GM21723 (cell line): ENCODE data around the gene MAN2B2.

Experiments used
- ATAC-seq: cut with Tn5 transposase; IDR thresholded peaks from one replicate; pipeline ENCODE4 v1.9.1; 2021; ENCODE audit warnings: mild to moderate bottlenecking, moderate library complexity; ENCODE audit not compliant: unreplicated experiment

MAN2B2 gene

DNA sequence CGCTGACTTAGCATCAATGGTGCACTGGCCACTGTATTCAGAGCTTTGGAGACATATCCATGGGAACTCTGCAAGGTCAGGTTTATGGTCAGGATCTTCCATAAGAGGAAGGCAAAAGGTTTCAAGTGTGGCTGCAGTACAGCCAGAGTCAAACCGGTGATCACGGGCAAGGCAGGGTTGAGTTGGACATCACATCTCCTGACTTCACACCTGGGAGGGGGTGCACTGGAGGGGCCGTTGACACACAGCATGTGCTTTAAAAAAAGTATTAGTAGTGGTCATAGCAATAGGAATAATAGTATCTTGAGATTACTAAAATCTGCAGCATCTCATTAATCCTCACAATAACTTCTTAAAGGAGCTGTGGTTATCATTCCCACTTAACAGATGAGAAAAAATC lies 28.9 kb upstream of the MAN2B2 start:
- no peak for ATAC-seq

DNA sequence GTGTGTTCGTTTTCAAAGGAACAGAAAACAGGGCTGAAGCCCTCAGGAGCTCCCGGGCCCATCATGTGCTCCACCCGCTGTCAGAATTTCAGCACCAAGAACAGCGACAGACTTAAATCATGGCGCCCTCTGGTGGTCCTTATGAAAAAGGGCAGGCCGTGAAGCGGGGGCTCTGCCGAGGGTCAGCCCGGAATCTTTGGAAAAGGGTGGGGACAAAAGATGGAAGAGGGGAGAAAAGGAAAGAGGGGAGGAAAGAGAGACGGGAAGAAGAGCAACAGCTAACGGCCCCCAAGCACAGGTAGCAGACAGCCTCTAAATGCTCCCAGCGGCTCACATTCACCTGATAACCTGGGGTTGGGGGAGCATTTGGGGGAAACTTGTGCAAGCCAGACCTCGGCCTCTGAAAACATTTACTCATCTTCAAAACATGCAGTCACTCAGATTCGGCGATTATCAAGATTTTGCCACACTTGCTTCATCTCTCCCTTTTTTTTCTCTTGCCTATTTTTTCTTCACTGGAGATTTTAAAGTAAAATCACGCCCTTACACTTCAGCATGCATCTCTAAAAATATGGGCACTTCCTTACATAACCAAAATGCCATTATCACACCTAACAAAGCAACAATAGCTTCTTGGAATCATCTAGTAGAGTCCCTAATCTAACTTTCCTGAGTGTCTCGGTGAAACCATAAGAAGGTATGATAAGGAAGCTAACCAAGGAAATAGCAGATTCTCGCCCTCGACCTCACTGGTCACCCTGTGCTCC lies 28.1 kb upstream of the MAN2B2 start:
- peak; percentile 67 for ATAC-seq

DNA sequence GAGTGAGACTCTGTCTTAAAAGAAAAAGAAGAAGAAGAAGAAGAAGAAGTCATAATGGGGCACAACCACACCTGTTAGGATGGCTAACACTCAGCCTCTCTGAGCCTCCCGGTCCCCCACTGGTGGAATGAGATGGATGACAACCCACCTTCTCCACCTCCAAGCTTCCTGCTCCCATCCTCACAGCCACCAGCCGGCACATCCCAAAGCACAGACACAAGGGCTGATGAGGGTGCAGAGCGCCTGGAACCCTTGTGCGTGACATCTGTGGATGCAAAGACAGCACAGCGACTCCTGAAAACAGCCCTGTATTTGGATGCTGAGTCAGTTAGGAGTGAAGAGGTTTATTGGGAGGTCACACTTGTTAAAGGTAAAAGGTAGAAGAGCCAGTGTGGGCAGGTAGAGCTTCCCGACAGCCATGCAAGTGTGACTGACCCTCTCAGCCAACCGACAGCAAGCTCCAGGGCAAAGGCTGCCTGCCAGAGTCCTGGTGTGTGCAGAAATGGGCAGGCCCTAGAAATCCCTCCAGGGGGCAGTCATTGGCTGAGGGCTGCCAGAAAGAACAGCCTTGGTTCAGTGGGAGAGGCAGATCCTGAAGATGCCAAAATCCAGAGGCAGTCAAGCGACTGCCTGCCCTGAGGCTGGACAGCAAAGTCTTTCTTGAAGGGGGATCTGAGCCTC lies 26.6 kb upstream of the MAN2B2 start:
- no peak for ATAC-seq

DNA sequence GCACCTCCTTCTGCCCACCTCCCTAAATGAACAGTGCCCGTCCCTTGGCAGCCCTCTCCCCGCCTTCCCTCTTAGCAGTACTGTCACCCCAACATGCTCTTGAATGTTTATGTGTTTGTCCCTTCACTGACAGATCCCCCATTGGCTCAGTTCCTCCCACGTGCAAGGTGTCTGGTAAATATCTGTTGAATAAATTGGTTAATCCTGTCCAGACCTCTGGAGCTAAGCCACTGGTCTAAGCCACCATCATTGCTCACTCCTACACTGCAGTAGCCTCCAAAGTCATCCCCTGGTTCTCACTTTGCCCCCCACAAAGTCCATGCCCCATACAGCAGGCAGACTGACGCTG lies 26.1 kb upstream of the MAN2B2 start:
- no peak for ATAC-seq

DNA sequence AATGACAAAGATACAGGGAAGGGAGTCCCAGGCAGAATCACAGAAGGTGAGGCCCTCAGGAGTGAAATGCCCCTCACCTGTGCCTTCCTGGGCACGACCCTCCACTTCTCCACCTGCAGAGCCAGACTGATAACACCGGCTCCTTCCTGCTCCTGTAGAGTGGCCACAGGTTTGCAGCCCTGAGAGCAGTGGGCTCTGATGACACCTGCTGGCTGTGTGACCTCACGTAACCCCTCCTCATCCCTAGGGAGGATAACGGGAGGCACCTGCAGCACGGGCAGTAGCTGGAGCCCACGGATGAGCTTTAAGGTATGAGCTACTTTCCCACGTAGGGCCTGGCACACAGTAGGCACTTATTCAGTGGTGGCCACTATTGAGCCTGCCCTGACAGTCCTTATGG lies 25.5 kb upstream of the MAN2B2 start:
- no peak for ATAC-seq

DNA sequence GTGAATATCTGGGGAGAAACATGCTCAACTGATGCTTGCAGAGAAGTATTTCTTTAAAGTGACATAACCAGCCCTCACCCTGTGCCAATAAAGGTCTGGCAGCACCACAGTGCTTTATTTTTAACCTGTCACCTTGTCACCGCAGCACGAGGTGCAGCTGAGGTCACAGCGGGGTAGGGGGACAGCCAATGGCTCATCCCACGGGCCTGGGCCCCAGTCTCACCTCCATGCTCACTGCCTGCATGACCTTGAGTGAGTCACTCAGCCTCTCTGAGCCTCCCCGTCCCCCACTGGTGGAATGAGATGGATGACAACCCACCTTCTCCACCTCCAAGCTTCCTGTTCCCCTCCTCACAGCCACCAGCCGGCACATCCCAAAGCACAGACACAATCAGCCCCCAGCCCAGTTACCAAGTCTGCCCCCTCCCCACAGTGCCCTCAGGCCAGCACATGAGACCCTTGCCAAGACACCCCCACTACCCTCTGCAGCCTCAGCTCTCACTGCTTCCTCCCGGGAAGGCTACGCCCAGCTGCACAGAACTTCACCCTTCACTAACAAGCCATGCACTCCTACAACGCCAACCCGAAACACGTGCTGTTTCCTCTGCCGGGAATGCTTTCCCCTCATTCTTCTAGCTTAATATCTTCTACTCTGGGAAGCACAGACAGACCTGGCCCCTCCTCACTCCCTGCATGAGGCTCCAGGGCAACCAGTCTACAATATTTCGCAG lies 24.9 kb upstream of the MAN2B2 start:
- ATAC-seq = no peak

DNA sequence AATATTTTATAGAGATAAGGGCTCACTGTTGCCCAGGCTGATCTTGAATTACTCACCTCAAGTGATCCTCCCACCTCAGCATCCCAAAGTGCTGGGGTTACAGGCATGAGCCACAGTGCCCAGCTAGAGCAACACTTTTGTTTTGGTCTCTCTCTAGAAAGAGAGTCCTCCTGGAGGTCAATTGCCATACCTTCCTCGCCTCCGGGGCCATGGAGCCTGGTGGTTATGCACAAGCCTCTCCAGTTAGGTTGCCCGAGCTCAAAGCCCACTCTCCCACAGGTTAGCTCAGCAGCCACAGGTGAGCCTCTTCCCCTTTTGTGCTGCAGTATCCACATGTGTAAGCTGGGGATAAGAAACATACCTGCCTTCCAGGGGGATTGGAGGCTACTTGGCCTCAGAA lies 24.2 kb upstream of the MAN2B2 start:
- no peak for ATAC-seq

DNA sequence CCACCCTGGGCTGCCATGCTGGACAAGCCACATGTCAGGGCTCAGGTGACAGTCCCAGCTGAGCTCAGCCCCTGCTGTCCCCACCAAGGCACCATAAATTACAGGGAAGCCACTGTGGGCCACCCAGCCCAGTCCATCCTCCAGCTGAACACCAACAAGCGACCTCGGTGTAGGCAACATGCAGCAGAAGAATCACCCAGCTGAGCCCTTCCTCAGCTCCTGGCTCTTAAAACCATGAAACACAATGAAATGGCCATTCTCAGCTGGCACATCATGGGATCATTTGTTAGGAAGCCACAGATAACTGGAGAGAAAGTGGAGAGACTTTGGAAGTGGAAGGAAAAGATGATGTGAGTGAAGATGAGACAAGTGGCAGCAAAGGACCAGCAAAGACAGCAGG lies 23.3 kb upstream of the MAN2B2 start:
- ATAC-seq = no peak

DNA sequence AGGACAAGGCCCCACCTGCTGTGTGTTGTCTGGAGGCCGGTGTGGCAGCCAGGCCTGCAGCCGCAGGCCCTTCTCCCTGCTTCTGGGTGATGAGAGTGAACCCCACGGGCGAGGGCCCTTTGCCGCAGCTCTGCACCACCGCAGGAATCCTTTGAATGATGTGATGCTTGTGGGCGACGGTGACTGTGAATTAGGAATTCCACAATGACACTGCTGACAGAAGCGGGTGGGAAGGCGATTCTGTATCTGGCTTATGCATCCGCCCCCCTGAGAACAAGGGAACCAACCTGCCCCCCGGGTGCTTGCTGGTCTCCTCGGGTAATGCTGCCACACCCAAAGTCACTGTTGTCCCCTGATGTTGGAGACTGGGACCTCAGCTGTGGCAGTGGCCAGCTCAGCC lies 19.5 kb upstream of the MAN2B2 start:
- no peak for ATAC-seq

DNA sequence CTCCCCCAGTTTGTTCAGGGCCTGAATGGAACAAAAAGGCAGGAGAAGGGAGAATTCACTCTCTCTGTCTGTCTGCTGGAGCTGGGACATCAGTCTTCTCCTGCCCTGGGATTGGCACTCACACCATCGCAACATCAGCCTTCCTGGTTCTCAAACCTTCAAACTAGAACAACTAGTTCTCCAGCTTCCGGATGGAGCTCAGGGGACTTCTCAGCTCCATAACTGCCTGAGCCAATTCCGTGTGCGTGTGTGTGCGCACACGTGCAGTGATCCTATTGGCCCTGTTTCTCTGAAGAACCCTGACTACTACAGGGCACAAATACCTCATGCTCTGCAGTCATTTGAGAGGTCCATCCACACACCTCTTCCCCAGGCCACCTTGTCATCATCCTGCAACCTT lies 18.7 kb upstream of the MAN2B2 start:
- no peak for ATAC-seq

DNA sequence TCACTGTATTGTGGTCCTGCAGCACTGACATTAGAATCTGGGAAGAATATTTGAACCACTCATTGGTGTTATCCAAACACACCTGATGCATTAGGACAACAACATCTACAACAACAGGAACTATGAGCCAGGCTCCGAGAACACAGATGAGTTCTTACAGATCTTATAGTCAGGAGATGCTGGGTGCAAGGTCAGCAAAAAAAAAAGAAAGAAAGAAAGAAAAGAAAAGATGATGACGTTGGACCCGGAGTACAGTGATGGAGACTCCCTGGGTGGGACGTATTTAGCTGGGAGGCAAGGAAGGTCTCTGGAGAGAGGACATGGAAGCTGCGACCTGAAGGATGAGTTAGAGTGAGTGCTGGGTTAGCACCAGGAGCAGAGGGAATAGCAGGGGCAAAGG lies 17.8 kb upstream of the MAN2B2 start:
- no peak for ATAC-seq

DNA sequence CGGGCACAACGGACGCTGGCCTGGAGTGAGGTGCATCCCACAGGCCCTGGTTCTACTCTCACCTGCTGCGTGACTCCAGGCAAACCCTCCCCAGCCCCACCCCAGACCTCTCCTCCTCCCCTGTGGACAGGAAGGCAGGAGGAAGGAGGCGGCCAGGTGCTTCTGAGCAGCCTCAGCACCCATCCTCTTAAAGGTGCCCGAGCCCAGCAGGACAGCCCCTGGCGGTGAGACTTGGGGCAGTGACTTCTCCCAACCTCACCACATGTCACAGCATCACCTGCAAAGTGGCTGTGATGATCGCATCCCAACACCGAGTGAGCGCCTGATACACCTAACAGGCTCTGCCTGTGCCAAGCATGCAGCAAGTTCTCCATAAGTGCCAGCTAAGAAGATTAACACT lies 17.1 kb upstream of the MAN2B2 start:
- no peak for ATAC-seq

DNA sequence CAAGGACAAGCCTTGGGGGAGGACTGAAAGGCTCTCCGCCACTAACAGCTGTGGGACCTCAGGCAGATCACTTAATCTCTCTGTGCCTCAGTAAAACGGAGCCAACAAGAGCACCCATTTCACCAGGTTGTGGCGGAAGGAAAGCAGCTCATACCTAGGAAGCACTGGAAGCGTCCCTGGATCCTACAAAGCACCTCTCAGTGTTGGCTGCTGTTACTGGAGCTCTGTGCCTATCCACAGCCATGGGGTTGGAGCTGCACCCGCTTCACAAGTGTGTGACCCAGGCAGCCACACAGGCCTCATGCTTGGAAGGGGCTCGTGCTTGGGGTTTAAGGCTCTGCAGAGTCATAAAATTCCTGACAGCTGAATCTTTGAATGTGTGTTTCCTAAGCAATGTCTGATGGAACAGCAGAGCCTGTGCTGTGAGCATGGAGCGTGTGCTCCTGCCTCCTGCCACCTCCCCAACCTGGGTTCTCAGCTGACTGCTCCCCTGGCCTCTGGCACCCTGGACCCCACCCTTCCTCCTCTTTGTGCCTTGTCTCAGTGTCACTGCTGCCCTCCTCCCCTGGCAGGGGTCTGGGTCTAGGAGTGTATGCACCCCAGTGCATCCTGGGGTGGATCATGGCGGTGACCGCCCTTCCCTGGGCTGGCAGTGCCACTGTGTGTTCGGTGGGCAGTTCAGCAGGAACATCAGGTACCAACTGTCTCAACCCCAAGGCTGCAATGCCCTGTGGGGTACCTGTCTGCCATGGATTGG lies 14.4 kb upstream of the MAN2B2 start:
- no peak for ATAC-seq

DNA sequence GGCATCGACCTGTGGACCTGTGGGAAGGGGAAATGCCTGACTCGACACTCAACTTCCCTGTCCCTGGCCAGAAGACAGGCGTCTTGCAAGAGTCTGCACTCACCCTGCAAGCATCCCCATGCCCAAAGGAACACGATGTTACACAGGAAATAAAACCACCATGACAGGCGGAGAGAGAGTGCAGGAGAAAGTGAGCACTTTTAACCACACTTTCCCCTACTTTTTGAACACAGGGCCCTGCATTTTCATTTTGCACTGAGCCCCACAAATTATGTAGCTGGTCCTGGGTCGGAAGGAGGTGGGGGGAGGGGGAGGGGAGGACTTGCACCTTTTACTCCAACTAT lies 13.8 kb upstream of the MAN2B2 start:
- no peak for ATAC-seq

DNA sequence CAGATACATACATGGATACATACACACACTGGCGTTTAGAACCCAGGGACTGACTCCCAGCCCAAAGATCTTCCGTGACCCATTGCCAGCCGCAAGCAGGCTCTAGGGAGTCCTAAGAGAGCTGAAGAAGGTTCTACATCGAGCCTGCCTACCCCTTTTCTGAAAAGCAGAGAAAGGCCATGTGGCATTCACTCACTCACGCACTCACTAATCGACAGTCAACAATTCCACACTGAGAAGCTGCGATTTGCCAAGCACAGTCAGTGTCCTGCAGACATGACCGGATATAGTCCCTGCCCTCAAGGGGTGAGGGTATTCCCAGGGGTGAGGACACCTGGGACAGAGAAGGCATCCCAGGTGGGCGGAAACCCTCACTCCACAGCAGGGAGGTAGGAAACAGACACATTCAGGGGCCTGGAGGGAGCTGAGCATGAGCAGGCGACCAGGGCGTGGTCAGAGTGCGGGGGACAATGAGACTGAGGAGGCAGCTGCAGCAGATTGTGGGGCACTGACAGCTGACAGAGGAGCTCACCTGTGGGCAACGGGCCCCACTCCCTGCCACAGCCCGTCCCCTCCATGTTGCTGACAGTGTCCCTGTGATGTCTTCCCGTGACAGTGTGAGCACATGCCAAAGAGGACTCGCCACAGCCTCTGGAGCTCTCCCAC lies 13.2 kb upstream of the MAN2B2 start:
- ATAC-seq = no peak

DNA sequence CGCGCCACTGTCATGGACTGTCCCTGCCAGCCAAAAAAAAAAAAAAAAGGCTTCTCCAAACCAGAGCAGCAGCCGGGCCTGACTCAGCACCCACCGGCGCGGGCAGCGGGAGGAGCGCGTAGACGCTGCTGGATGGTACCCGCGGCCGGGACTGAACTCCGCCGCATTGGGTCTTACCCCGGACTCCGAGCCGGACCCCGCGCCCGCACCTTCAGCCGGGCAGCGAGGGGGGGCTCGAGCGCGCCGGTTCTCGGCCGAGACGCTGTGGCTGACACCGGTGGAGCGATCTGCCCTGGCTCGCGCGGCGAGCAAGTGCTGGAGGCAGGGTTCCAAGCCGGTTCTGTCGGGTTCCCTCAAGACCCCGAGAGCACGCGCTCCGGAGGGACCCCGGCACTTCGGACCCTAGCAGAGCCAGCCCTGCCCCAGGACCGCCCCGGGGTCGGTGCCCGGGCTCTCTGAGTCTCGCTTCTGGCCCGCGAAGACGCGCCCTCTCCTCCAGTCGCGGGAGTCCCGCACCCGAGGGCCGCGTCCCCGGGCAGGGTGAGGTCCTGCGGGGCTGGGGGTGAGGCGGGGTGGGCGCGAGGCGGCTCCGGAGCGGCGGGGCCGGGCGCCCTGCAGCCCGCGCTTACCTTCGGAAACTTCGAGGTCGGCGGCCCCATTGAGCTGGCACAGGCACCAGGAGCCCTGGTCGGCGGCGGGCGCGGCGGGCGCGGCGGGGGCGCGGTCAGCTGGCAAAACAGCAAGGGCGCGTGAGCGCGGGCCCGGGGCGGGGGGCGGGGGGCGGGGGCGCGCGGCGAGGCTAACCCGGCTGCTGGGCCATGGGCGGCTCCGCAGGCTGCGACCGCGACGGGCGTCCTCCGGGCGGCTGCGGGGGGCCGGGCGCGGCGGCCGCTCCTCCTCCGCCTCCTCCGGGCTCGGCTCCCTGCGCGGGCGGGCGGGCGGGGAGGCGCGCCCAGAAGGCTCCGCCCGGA lies 11.8 kb upstream of the MAN2B2 start:
- ATAC-seq = no peak

DNA sequence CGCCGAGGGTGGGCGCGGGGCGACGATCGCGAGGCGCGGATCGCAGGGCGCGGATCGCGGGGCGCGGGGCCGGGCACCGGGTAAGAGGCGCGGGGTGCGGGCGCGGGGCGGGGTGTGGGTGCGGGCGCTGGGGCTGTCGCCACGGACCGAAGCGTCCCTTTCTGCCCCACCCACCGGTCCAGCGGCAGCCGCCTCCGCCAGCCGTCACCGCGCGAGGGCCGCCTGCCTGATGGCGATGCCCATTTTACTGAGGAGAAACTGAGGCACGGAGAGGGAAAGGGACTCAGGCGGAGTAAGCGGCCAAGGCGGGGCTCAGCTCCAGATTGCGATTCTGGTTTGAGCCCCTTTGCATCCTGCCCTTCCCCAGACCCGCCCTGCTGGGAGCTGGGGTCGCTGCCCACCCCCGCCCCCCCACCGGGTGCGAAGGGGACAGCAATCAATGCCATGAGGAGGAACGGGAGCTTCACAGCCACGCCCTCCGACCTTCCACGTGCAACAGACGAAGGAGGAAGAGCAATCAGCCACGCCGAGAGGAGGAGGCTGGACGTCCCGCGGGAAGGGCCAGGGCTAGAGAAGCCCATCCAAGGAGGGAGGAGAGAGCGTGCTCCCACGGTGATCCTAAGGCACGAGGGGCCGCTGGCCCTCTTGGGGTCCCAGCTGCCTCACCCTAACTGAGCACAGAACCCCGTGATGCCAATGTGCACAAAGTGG lies 10.9 kb upstream of the MAN2B2 start:
- no peak for ATAC-seq

DNA sequence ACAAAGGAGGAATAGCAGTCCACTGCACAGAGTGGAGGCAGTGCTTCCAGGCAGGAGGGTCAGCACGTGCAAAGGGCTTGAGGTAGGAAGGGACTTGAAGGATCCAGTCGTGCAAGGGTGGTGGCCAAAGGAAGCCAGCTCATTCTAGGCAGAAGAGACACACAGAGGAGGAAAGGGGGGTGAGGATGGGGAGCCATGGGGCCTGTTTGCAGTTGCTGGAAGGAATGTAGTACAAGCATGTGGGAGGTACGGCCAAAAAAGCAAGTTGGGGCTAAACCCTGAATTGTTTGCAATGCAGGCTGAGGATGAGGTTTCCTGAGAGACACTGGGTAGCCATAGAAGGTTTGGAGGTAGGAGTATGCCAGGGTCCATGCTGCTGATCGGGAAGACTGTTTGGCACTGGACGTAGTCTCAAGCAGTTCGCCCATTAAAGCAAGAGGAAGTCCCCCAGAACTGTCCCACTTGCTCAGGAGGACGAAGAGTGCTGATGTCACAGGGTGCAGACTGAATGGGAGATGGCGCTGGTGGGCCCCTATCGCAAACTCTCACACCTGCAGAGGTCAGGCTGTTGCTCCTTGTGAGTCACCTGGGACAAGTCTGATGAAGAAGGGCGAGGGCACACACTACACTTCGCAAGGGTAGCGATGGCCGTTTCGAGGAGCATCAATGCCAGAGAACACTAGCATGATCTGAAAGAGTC lies 9.1 kb upstream of the MAN2B2 start:
- no peak for ATAC-seq
